Measurements from ENCODE around the gene PRMT3. TPM values are rescaled to one million over a fixed set of nuclear protein-coding genes. Genes with fewer than 3 reads are reported as not detected.

Gene PRMT3
- total RNA-seq, 1 experiment from 2014 or later, result 31.4 TPM

- TF ChIP-seq ZNF512 (CRISPR knock-in tag; IDR thresholded peaks at IDR 0.05; ENCODE audit: borderline replicate concordance) (no peak), FOXJ3 (CRISPR knock-in tag; IDR thresholded peaks at IDR 0.05; ENCODE audit: borderline replicate concordance) (no peak), JAZF1 (CRISPR knock-in tag; IDR thresholded peaks at IDR 0.05) (no peak), NR2C2 (CRISPR knock-in tag; IDR thresholded peaks at IDR 0.05) (no peak), CBFB (CRISPR knock-in tag; IDR thresholded peaks at IDR 0.05; ENCODE audit: low read depth) (no peak), TP53 (CRISPR knock-in tag; IDR thresholded peaks at IDR 0.05) (no peak)
Measured at GRCh38 chr11:20362481-20362880, 25.0 kb upstream of the PRMT3 start (continued).

GRCh38 chr11:20363149-20363499 is 24.4 kb upstream of the PRMT3 start:
- CTCF ChIA-PET, result interaction anchor here (1.6 to 3.6 kb wide), 3 partner anchors 9 to 247 kb away, joined by 6 to 14 read pairs (median 6); no protein-coding TSS in a partner anchor
- Mint-ChIP-seq H3K36me3 (peaks cover 6% of the 10 kb centered on the region; the same call in 1 of the 2 replicates), H3K27me3 (ENCODE audit: low read depth) (peaks cover 44% of the 10 kb centered on the region), H3K4me3 (peak overlapping the region; percentile 70), H3K9me3 (no peaks in the 10 kb centered on the region), H3K27ac (no peak overlapping the region), H3K4me1 (peaks cover 29% of the 10 kb centered on the region)
- DNase-seq (ENCODE audit: low spot score) (no peak), ATAC-seq (no peak)
- POLR2A ChIA-PET, result no interaction called here
- TF ChIP-seq E2F4 (CRISPR knock-in tag; IDR thresholded peaks at IDR 0.05; ENCODE audit: borderline replicate concordance, low read depth), result no peak
- TF ChIP-seq ZNF281 (CRISPR knock-in tag; IDR thresholded peaks at IDR 0.05), result no peak
- TF ChIP-seq AFF4 (CRISPR knock-in tag; IDR thresholded peaks at IDR 0.05; ENCODE audit: borderline replicate concordance), result no peak
- TF ChIP-seq ATF6 (CRISPR knock-in tag; IDR thresholded peaks at IDR 0.05), result no peak
- no peak for TF ChIP-seq ZNF532 (CRISPR knock-in tag; IDR thresholded peaks at IDR 0.05; ENCODE audit: borderline replicate concordance)
- TF ChIP-seq CBFB (CRISPR knock-in tag; IDR thresholded peaks at IDR 0.05; ENCODE audit: low read depth), result no peak
- TF ChIP-seq FOXP1 (CRISPR knock-in tag; IDR thresholded peaks at IDR 0.05; ENCODE audit: borderline replicate concordance), result no peak
- TF ChIP-seq ZNF423 (CRISPR knock-in tag; IDR thresholded peaks at IDR 0.05), result no peak
- TF ChIP-seq HMGXB4 (CRISPR knock-in tag; IDR thresholded peaks at IDR 0.05), result no peak
- TF ChIP-seq MLX (CRISPR knock-in tag; IDR thresholded peaks at IDR 0.05), result no peak

Data from WTC11 (cell line).